Glomerular visceral epithelial cell (primary cell): ENCODE results near the gene MYORG.
"Not testable (repeated sequence)": the region's sequence is repeated elsewhere in the genome, so short reads cannot be mapped to it uniquely, and the experiment has no call there.

Experiments
- DNase-seq: peaks from one replicate; pipeline ENCODE4 v3.0.0-alpha.2; 2016; ENCODE audit errors: extremely low spot score

MYORG gene

DNA sequence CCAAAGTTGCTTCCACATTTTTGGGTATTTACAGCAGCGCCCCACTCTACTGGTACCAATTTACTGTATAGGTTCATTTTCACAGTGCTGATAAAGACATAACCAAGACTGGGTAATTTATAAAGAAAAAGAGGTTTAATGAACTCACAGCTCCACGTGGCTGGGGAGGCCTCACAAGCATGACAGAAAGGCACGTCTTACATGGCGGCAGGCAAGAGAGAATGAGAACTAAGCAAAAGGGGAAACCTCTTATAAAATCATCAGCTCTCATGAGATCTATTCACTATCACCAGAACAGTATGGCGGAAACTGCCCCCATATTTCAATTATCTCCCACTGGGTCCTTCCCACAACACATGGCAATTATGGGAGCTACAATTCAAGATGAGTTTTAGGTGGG is 7.9 kb downstream of the MYORG start:
- DNase-seq = not testable (repeated sequence)

DNA sequence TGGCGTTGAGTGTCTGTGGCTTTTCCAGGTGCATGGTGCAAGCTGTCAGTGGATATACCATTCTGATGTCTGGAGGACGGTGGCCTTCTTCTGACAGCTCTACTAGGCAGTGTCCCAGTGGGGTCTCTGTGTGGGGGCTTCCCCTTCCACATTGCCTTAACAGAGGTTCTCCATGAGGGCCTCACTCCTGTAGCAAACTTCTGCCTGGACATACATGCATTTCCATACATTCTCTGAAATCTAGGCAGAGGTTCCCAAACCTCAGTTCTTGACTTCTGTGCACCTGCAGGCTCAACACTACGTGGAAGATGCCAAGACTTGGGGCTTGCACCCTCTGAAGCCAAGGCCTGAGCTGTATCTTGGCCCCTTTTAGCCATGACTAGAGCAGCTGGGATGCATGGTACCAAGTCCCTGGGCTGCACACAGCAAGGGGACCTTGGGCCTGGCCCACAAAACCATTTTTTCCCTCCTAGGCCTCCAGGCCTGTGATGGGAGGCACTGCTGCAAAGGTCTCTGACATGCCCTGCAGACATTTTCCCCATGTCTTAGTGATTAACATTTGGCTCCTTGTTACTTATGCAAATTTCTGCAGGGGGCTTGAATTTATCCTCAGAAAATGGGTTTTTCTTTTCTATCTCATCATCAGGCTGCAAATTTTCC is 8.8 kb downstream of the MYORG start:
- DNase-seq = not testable (repeated sequence)

GRCh38 chr9:34366365-34366764 is 10.3 kb downstream of the MYORG start:
- DNase-seq = no peak

- DNase-seq = no peak
Measured at GRCh38 chr9:34365282-34365681, 11.4 kb downstream of the MYORG start.

GRCh38 chr9:34363619-34364351 is 12.9 kb downstream of the MYORG start:
- no peak for DNase-seq

DNA sequence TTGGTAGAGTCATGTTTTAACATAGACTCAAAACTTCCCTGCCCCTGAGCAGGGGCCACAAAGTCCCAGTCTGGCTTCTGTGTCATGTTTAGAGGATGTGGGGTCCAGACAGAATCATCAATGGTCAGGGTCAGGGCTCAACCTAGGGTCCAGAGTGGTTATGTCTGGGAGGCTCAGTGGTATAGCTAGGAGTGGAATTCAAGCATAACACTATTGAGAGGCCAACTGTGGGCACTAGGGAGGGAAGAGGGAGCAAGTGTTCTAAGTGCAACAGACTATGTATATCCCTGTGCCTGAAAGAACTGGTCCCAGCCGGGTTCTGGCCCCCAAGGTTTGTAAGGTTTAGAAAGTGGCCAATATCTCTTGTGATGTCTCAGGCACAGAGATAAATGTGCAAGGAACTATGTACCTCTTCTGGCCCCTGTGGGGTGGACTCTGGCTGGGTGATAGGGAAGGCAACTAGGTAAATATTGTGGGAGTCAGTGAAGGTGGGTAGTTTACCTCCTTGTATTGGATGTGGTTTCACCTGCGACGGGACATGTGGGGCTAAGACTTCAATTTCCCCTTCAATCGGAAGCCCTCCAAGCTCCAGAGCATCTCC is 14.0 kb downstream of the MYORG start:
- no peak for DNase-seq

DNA sequence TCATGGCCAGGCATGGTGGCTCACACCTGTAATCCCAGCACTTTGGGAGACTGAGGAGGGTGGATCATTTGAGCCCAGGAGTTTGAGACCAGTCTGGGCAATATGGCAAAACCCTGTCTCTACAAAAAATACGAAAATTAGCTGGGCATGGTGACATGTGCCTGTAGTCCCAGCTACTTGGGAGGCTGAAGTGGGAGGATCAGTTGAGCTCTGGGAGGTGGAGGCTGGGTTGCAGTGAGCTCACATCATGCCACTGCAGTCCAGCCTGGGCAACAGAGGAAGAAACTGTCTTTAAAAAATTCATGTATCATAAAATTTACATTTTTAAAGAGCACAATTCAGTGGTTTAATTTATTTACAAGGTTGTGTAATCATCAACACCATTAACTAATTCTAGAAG is 23.7 kb downstream of the MYORG start:
- DNase-seq = not testable (repeated sequence)

- not testable (repeated sequence) for DNase-seq
Measured at GRCh38 chr9:34352122-34352652, 24.5 kb downstream of the MYORG start.

GRCh38 chr9:34349324-34349723 is 27.4 kb downstream of the MYORG start:
- no peak for DNase-seq

- DNase-seq = no peak
Measured at GRCh38 chr9:34347800-34348158, 28.9 kb downstream of the MYORG start.

GRCh38 chr9:34346873-34347799 is 29.6 kb downstream of the MYORG start:
- DNase-seq = no peak

DNA sequence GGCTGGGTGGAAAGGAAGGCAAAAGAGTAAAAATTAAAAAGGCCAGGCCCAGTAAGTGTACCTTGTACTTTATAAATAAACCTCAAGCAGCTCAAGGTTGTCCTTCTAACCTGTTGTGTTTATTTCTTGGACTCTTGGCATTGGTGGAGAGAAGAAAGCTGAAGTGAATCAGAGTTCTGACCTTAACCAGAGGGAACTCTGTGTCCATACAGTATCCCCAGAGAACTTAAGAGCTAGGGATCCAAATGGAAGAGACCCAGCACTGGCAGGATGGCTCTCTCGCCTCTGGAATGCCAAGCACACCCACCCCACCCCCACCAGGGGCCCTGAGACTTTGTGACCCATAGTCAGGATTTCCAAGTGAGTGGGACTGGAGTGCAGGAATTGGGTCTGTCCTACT is 33.1 kb downstream of the MYORG start:
- no peak for DNase-seq

- DNase-seq = no peak
Measured at GRCh38 chr9:34343090-34343489, 33.6 kb downstream of the MYORG start.

- DNase-seq = no peak
Measured at GRCh38 chr9:34341659-34342295, 34.9 kb downstream of the MYORG start.

- DNase-seq = no peak
Measured at GRCh38 chr9:34338665-34339385, 37.9 kb downstream of the MYORG start.

- not testable (repeated sequence) for DNase-seq
Measured at GRCh38 chr9:34338079-34338478, 38.6 kb downstream of the MYORG start.

DNA sequence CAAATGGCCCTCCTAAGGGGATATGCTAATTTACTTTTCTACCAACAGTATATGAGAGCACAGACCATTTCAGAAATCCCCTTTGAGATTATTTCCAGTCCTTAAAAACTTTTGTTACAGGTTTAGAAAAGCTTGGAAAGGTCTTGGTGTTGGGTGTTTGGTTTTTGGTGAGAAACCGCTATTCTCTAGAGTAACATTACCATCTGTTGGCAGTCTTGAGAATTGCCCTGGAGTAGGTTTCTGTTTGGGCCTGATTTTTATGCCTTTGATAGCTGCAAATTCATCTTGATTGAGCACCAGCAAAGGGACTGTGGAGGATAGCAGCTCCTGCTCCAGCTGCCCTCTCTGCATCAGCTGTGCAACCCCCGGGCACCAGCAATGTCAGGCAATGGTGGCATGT is 39.3 kb downstream of the MYORG start:
- no peak for DNase-seq

- DNase-seq = no peak
Measured at GRCh38 chr9:34335376-34335775, 41.3 kb downstream of the MYORG start.

DNA sequence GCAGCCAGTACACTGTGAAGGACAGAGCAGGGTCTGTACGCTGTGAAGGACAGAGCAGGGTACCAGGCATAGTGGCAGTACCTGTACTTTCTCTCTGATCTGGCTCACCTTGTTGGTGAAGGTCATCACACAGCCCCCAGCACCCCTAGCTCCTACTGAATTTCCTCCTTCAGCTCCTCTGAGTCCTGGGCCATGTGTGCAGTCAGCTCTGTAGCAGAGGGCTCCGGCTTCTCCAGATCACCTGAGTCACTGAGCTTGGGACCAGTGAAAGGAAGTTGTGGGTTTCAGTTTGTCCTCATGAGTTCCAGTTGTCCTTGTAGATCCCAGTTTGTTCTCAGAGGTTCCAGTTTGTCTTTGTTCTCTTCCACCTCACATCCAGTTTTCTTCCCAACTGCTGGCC is 41.8 kb downstream of the MYORG start:
- no peak for DNase-seq

- no peak for DNase-seq
Measured at GRCh38 chr9:34334337-34334824, 42.3 kb downstream of the MYORG start.
